HepG2 (cell line): ENCODE data around the gene SHANK3. TPM values are rescaled to one million over a fixed set of nuclear protein-coding genes. Genes with fewer than 3 reads are reported as not detected.

Source experiments
- ATAC-seq: fragments of 200-7000 bp; cut with Tn5 transposase; 3 replicates; pipeline ENCODE4 v1.9.1; 2020; ENCODE audit warnings: mild to moderate bottlenecking, moderate library complexity
- BruUV-seq: library from RNA; stranded (reverse); fragments of 400-500 nt; replicated peaks from 2 replicates; lab custom pipeline; 2021; lab: Mats Ljungman, UMichigan
- CTCF ChIA-PET: fragments of 300-600 bp; formaldehyde crosslinking; extraction: SDS; loops from one replicate; lab custom pipeline; 2021; ENCODE audit warnings: low total read pairs, inconsistent platforms, low intra/inter-chr PET ratio; lab: Yijun Ruan, JAX
- POLR2A ChIA-PET: fragments of 350-600 bp; sonication (Branson Sonifier 250); formaldehyde crosslinking; loops from one replicate; lab custom pipeline; 2020; ENCODE audit warnings: antibody characterized with exemption, inconsistent platforms; lab: Yijun Ruan, JAX
- DNase-seq: peaks from one replicate; pipeline ENCODE4 v3.0.0-alpha.2; 2015; ENCODE audit warnings: low spot score
- FAIRE-seq: peaks from 3 replicates; lab custom pipeline; 2011; peaks lifted over from hg19 to GRCh38; lab: Jason Lieb, UNC
- H2AFZ ChIP-seq: one replicate; pipeline ENCODE4 v1.6.1; 2011; ENCODE audit warnings: low read length, inconsistent platforms
- H3K27ac ChIP-seq: fragments of 300-600 bp; 3 replicates; pipeline ENCODE4 v1.8.0; 2011; ENCODE audit warnings: mixed run types, mild to moderate bottlenecking, mixed read lengths, low read length, inconsistent platforms; ENCODE audit not compliant: insufficient read depth; ENCODE audit errors: extremely low read length
- H3K27me3 ChIP-seq, 2 experiments: fragments of 200-600 bp in 1 of 2; 2 replicates in 1 of 2; 3 replicates in 1 of 2; pipeline versions ENCODE4 v1.6.0 to v1.8.0; 2011; ENCODE audit warnings: low read length in 2 of 2, mild to moderate bottlenecking in 2 of 2, moderate library complexity in 2 of 2, inconsistent platforms in 1 of 2; ENCODE audit not compliant: insufficient read depth in 2 of 2, control insufficient read depth in 1 of 2
- H3K36me3 ChIP-seq, 2 experiments: fragments of 200-600 bp in 1 of 2; replicated peaks in 1 of 2; 2 replicates in 1 of 2; 3 replicates in 1 of 2; pipeline versions ENCODE4 v1.5.1 to v1.8.0; 2011; ENCODE audit warnings: low read length in 2 of 2, inconsistent platforms in 1 of 2; ENCODE audit not compliant: insufficient read depth in 2 of 2, control insufficient read depth in 1 of 2
- H3K4me1 ChIP-seq: 2 replicates; pipeline ENCODE4 v1.5.1; 2012; ENCODE audit warnings: low read length, inconsistent platforms; ENCODE audit not compliant: insufficient read depth
- H3K4me2 ChIP-seq: 2 replicates; pipeline ENCODE4 v1.6.0; 2011; ENCODE audit warnings: low read depth, low read length, inconsistent platforms
- H3K4me3 ChIP-seq, 3 experiments: fragments of 200-600 bp in 1 of 3; sonication (generic), shearing (Covaris generic) in 1 of 3; replicated peaks in 1 of 3; 2 replicates each; pipeline ENCODE4 v1.5.1; 2011 to 2016; ENCODE audit warnings: low read length in 3 of 3, inconsistent platforms in 2 of 3, low read depth in 2 of 3, mild to moderate bottlenecking in 2 of 3, control low read depth in 1 of 3, mixed read lengths in 1 of 3; ENCODE audit not compliant: insufficient read depth in 1 of 3
- H3K79me2 ChIP-seq: one replicate; pipeline ENCODE4 v1.6.1; 2011; ENCODE audit warnings: low read length, inconsistent platforms; ENCODE audit not compliant: insufficient read depth
- H3K9ac ChIP-seq: 2 replicates; pipeline ENCODE4 v1.6.0; 2011; ENCODE audit warnings: mild to moderate bottlenecking, low read depth, low read length, inconsistent platforms; ENCODE audit not compliant: insufficient read depth
- H3K9me3 ChIP-seq: 2 replicates; pipeline ENCODE4 v1.5.1; 2012; ENCODE audit warnings: mild to moderate bottlenecking, low read length
- H4K20me1 ChIP-seq: 2 replicates; pipeline ENCODE4 v1.6.0; 2011; ENCODE audit warnings: inconsistent platforms, mild to moderate bottlenecking, low read length, moderate library complexity; ENCODE audit not compliant: insufficient read depth
- CENPBD1 ChIP-seq: sonication (generic); formaldehyde crosslinking; IDR thresholded peaks from 2 replicates; pipeline ENCODE4 v1.8.0; 2022; ENCODE audit warnings: missing genetic modification reagents, low read depth, mild to moderate bottlenecking, borderline replicate concordance
- CREB1 ChIP-seq, 2 experiments: fragments of 450-650 bp in 1 of 2; IDR thresholded peaks; 2 replicates each; pipeline ENCODE4 v1.6.1; 2016 to 2017; ENCODE audit warnings: control low read depth in 1 of 2, mild to moderate bottlenecking in 1 of 2, missing compliant biosample characterization in 1 of 2, missing genetic modification characterization in 1 of 2
- THAP9 ChIP-seq: sonication (generic); formaldehyde crosslinking; IDR thresholded peaks from 2 replicates; pipeline ENCODE4; 2020; ENCODE audit warnings: missing genetic modification reagents, mild to moderate bottlenecking, borderline replicate concordance
- ZNF205 ChIP-seq: IDR thresholded peaks from 2 replicates; pipeline ENCODE4 v1.6.1; 2018; ENCODE audit warnings: missing biosample characterization, missing genetic modification reagents
- ZNF207 ChIP-seq: fragments of 450-650 bp; IDR thresholded peaks from 2 replicates; pipeline ENCODE4 v1.6.1; 2016; ENCODE audit warnings: antibody characterized with exemption, borderline replicate concordance
- ZNF776 ChIP-seq: sonication (generic); formaldehyde crosslinking; IDR thresholded peaks from 2 replicates; pipeline ENCODE4 v1.4.0; 2020; ENCODE audit warnings: mild to moderate bottlenecking, missing genetic modification reagents
- ZNF777 ChIP-seq: sonication (generic); formaldehyde crosslinking; IDR thresholded peaks from 2 replicates; pipeline ENCODE4 v1.4.0; 2020; ENCODE audit warnings: missing genetic modification reagents
- WGBS: methylation state at CpG from one replicate; pipeline ENCODE4 v1.1.6; 2017; ENCODE audit warnings: low lambda C conversion rate; 5-methylcytosine and 5-hydroxymethylcytosine counted together
- in situ Hi-C: cut with HindIII; loops from 2 replicates; pipeline ENCODE4 v1.10.0; 2017; ENCODE audit warnings: low pct_unique_long_range_greater_than_20kb; ENCODE audit not compliant: extremely low pct_ligation_motif_present
- intact Hi-C: fragments of 100-400 bp; cut with micrococcal nuclease; formaldehyde crosslinking; loops from one replicate; pipeline ENCODE4 v1.10.0; 2022; ENCODE audit not compliant: unreplicated experiment
- polyA plus RNA-seq, 8 experiments: library from polyadenylated mRNA; depleted of rRNA in 3 of 8; stranded (reverse) in 7 of 8; unstranded in 1 of 8; fragments of >200 nt; fragmentation: Illumina TruSeq in 4 of 8; extraction: Trizol in 4 of 8; gene quantifications; 2 replicates each; pipeline versions ENCODE4 v1.2.1 to v1.2.3, GENCODE V29; 2011 to 2016; ENCODE audit warnings: low read depth in 4 of 8, missing spikeins in 1 of 8, mixed read lengths in 1 of 8; ENCODE audit not compliant: insufficient read depth in 1 of 8
- total RNA-seq, 5 experiments: library from RNA; depleted of rRNA; stranded (reverse); fragments of >200 nt; fragmentation: Illumina TruSeq; extraction: Trizol; gene quantifications; 2 replicates each; pipeline ENCODE4 v1.2.3, GENCODE V29; 2016; ENCODE audit warnings: low read depth in 1 of 5
- TF ChIP-seq, protein P1 (sequence below): IDR thresholded peaks from 2 replicates; pipeline ENCODE4 v1.6.1; 2012; ENCODE audit warnings: inconsistent platforms
- TF ChIP-seq, protein P2 (sequence below): sonication (generic); formaldehyde crosslinking; IDR thresholded peaks from one replicate; pipeline ENCODE4 v1.5.1; 2020; ENCODE audit warnings: mild to moderate bottlenecking, missing genetic modification reagents; ENCODE audit errors: not compliant biosample characterization

The SHANK3 gene
- total and polyA plus RNA-seq, 2 of the 13 experiments (the other 11 are each of a cell fraction or from before 2014, with no cell fraction given), result 2.9 to 4.6 TPM

DNA sequence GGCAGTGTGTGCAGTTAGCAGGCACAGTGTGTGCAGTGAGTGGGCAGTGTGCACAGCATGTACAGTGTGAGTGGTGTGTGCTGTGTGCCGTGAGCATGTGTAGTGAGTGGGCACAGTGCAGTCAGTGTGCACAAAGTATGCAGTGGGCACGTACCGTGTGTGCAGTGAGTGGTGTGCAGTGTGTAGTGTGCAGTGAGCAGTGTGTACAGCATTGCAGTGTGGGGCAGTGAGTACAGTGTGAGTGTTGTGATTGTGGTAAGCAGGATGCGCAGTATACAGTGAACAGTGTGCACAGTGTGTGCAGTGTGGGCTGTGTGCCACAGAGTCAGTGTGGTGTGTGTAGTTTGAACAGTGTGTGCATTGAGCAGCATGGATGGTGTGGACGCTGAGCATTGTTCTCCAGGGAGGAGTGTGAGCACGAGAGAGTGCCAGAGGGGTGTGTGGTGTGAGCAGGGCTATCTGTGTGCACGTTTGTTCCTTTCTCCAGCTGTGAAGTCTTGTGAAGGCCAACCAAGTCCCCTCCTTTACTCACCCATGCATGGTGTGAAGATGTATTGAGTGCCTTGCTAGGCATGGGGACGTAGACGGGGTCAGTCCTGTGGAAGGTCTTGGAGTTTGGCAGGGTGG is 3.0 kb downstream of the SHANK3 start (continued):
- no peak for TF ChIP-seq CENPBD1
- 0 out of 2 replicates have a peak, but pooled peaks have one; percentile 64 for TF ChIP-seq ZNF207
- TF ChIP-seq, all 625 proteins: peak for 8

DNA sequence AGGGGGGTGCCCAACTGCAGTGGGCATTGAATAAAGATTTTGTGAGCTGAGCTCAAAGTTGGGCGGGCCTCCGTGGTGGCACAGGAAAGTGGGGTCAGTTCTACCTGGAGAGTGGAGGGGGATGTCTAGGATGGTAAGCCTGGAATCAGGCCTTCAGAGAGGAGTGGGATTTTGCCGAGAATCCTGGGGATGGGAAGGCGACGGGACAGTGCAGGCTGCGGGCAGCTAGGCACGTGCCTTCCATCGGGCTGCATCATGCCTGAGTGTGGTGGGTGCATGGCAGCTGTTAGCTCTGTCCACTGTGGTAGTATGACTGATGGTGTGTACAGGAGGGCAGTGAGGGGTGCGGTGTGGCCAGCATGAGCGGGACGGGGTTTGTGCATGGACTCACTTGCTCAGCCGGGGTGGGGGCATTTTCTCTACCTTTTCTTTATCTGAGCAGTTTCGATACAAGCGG is 3.6 kb downstream of the SHANK3 start:
- Histone ChIP-seq H3K9ac (no peak overlapping the region), H3K4me2 (no peak overlapping the region), H3K27ac (no peak overlapping the region), H3K79me2 (no peaks in the 10 kb centered on the region), H3K27me3 (peaks cover 2 to 13% of the 10 kb centered on the region in 2 experiments; a peak in 3 of 5 replicates), H3K9me3 (no peaks in the 10 kb centered on the region), H3K4me3 (no peak overlapping the region; a peak in 1 of 6 replicates), H3K4me1 (peaks cover 47% of the 10 kb centered on the region), H4K20me1 (no peaks in the 10 kb centered on the region), H3K36me3 (0 out of 5 replicates have a peak, but pooled peaks cover 0 to 3% of the 10 kb centered on the region in 2 experiments), H2AFZ (no peak overlapping the region)
- FAIRE-seq (no peak), ATAC-seq (no peak), DNase-seq (no peak)
- intact Hi-C loops (no loop called here), in situ Hi-C loops (no loop called here)
- WGBS, result 97% methylated on average over 11 of the region's 14 CpGs
- no TSS peak for BruUV-seq
- CTCF ChIA-PET, result no interaction called here
- POLR2A ChIA-PET, result no interaction called here
- TF ChIP-seq ZNF777 (no peak), ZNF776 (CRISPR knock-in tag) (no peak), CREB1 (IDR thresholded peaks at IDR 0.05) (no peak), CREB1 (CRISPR knock-in tag; IDR thresholded peaks at IDR 0.05) (no peak), THAP9 (CRISPR knock-in tag) (no peak), ZNF205 (CRISPR knock-in tag) (no peak)
- TF ChIP-seq, protein P1, sequence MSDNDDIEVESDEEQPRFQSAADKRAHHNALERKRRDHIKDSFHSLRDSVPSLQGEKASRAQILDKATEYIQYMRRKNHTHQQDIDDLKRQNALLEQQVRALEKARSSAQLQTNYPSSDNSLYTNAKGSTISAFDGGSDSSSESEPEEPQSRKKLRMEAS, result no peak
- TF ChIP-seq, protein P2, sequence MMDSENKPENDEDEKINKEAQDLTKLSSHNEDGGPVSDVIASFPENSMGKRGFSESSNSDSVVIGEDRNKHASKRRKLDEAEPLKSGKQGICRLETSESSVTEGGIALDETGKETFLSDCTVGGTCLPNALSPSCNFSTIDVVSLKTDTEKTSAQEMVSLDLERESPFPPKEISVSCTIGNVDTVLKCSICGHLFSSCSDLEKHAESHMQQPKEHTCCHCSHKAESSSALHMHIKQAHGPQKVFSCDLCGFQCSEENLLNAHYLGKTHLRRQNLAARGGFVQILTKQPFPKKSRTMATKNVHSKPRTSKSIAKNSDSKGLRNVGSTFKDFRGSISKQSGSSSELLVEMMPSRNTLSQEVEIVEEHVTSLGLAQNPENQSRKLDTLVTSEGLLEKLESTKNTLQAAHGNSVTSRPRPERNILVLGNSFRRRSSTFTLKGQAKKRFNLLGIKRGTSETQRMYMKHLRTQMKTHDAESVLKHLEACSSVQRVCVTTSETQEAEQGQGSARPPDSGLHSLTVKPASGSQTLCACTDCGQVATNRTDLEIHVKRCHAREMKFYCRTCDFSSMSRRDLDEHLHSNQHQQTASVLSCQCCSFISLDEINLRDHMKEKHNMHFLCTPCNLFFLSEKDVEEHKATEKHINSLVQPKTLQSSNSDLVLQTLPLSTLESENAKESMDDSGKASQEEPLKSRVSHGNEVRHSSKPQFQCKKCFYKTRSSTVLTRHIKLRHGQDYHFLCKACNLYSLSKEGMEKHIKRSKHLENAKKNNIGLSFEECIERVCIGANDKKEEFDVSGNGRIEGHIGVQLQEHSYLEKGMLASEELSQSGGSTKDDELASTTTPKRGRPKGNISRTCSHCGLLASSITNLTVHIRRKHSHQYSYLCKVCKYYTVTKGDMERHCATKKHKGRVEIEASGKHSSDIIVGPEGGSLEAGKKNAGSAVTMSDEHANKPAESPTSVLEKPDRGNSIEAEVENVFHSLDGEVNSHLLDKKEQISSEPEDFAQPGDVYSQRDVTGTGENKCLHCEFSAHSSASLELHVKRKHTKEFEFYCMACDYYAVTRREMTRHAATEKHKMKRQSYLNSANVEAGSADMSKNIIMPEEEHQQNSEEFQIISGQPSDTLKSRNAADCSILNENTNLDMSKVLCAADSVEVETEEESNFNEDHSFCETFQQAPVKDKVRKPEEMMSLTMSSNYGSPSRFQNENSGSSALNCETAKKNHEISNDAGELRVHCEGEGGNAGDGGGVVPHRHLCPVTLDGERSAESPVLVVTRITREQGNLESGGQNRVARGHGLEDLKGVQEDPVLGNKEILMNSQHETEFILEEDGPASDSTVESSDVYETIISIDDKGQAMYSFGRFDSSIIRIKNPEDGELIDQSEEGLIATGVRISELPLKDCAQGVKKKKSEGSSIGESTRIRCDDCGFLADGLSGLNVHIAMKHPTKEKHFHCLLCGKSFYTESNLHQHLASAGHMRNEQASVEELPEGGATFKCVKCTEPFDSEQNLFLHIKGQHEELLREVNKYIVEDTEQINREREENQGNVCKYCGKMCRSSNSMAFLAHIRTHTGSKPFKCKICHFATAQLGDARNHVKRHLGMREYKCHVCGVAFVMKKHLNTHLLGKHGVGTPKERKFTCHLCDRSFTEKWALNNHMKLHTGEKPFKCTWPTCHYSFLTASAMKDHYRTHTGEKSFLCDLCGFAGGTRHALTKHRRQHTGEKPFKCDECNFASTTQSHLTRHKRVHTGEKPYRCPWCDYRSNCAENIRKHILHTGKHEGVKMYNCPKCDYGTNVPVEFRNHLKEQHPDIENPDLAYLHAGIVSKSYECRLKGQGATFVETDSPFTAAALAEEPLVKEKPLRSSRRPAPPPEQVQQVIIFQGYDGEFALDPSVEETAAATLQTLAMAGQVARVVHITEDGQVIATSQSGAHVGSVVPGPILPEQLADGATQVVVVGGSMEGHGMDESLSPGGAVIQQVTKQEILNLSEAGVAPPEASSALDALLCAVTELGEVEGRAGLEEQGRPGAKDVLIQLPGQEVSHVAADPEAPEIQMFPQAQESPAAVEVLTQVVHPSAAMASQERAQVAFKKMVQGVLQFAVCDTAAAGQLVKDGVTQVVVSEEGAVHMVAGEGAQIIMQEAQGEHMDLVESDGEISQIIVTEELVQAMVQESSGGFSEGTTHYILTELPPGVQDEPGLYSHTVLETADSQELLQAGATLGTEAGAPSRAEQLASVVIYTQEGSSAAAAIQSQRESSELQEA (CRISPR knock-in tag), result no peak
